Islet of Langerhans (tissue), 1 donor: ENCODE results near the gene C19orf47.

Source experiments
- FAIRE-seq: peaks from one replicate; lab custom pipeline; 2011; peaks lifted over from hg19 to GRCh38; lab: Jason Lieb, UNC

Gene C19orf47

GRCh38 chr19:40348125-40348913, at the start of gene C19orf47, which contains the start of gene PLD3:
TSS of gene C19orf47 (minus strand) at chr19:40348397. CDS start at chr19:40341857, 6,540 bp downstream.
TSS of gene PLD3 (plus strand) at chr19:40348695. CDS start at chr19:40366484, 17,789 bp downstream.
- FAIRE-seq = no peak

GRCh38 chr19:40397568-40397906, 49.3 kb upstream of the C19orf47 start:
- no peak for FAIRE-seq

GRCh38 chr19:40396886-40397567, 48.8 kb upstream of the C19orf47 start:
- FAIRE-seq = no peak

- no peak for FAIRE-seq
These were observed 47.8 kb upstream of the C19orf47 start for GRCh38 chr19:40395956-40396355.

GRCh38 chr19:40394816-40395210, 46.6 kb upstream of the C19orf47 start:
- FAIRE-seq = no peak

GRCh38 chr19:40393894-40394815, 46.0 kb upstream of the C19orf47 start:
- no peak for FAIRE-seq

- no peak for FAIRE-seq
These were observed 44.8 kb upstream of the C19orf47 start for GRCh38 chr19:40392894-40393517.

GRCh38 chr19:40392123-40392522, 43.9 kb upstream of the C19orf47 start:
- FAIRE-seq = no peak

GRCh38 chr19:40390084-40390742, 42.0 kb upstream of the C19orf47 start, which contains the start of gene HIPK4:
TSS of gene HIPK4 (minus strand) at chr19:40390181. CDS start at chr19:40389902, 279 bp downstream.
- no peak for FAIRE-seq

- FAIRE-seq = no peak
These were observed 41.3 kb upstream of the C19orf47 start for GRCh38 chr19:40389404-40390083.

GRCh38 chr19:40388481-40388880, 40.3 kb upstream of the C19orf47 start:
- no peak for FAIRE-seq

GRCh38 chr19:40387155-40387554, 39.0 kb upstream of the C19orf47 start:
- no peak for FAIRE-seq

- FAIRE-seq = no peak
These were observed 35.6 kb upstream of the C19orf47 start for GRCh38 chr19:40383668-40384248.

- no peak for FAIRE-seq
These were observed 33.1 kb upstream of the C19orf47 start for GRCh38 chr19:40381321-40381720.

- no peak for FAIRE-seq
These were observed 32.2 kb upstream of the C19orf47 start for GRCh38 chr19:40380199-40381037.

GRCh38 chr19:40379446-40380198, 31.4 kb upstream of the C19orf47 start:
- FAIRE-seq = no peak

GRCh38 chr19:40378509-40378908, 30.3 kb upstream of the C19orf47 start:
- FAIRE-seq = no peak

GRCh38 chr19:40377876-40378385, 29.7 kb upstream of the C19orf47 start:
- no peak for FAIRE-seq
